DOHH2 (cell line): ENCODE data around the gene NAPG.

Source experiments
- H3F3A ChIP-seq: fragments of 200-600 bp; sonication (generic), shearing (Covaris generic); 2 replicates; pipeline ENCODE4 v1.6.0; 2016; ENCODE audit warnings: antibody characterized with exemption, mild to moderate bottlenecking; ENCODE audit not compliant: control insufficient read depth, insufficient read depth
- H3K27ac ChIP-seq: fragments of 200-600 bp; sonication (generic); 2 replicates; pipeline ENCODE4 v1.5.1; 2014; ENCODE audit warnings: low read depth, mild to moderate bottlenecking, low read length, moderate library complexity
- H3K27me3 ChIP-seq: fragments of 200-600 bp; sonication (generic); 2 replicates; pipeline ENCODE4 v1.6.1; 2014; ENCODE audit warnings: mild to moderate bottlenecking, low read length, mixed read lengths; ENCODE audit not compliant: control insufficient read depth
- H3K36me3 ChIP-seq: fragments of 200-600 bp; sonication (generic); 2 replicates; pipeline ENCODE4 v1.6.1; 2014; ENCODE audit warnings: mild to moderate bottlenecking, low read length, moderate library complexity, mixed read lengths; ENCODE audit not compliant: control insufficient read depth
- H3K4me1 ChIP-seq: fragments of 200-600 bp; sonication (generic); 2 replicates; pipeline ENCODE4 v1.6.1; 2014; ENCODE audit warnings: mild to moderate bottlenecking, low read length, mixed read lengths; ENCODE audit not compliant: control insufficient read depth
- H3K4me2 ChIP-seq: fragments of 200-600 bp; sonication (generic); 2 replicates; pipeline ENCODE4 v1.6.0; 2014; ENCODE audit warnings: mild to moderate bottlenecking, low read length, moderate library complexity
- H3K4me3 ChIP-seq: fragments of 200-600 bp; sonication (generic); 2 replicates; pipeline ENCODE4 v1.5.1; 2014; ENCODE audit warnings: mild to moderate bottlenecking, low read length, mixed read lengths
- H3K79me2 ChIP-seq: fragments of 200-600 bp; sonication (generic); 2 replicates; pipeline ENCODE4 v1.6.1; 2014; ENCODE audit warnings: mild to moderate bottlenecking, low read length, mixed read lengths; ENCODE audit not compliant: control insufficient read depth
- H3K9me2 ChIP-seq: fragments of 200-600 bp; sonication (generic); replicated peaks from 2 replicates; pipeline ENCODE4 v1.6.1; 2014; ENCODE audit warnings: mild to moderate bottlenecking, low read length, mixed read lengths; ENCODE audit not compliant: control insufficient read depth
- H3K9me3 ChIP-seq: fragments of 200-600 bp; sonication (generic); 2 replicates; pipeline ENCODE4 v1.6.1; 2014; ENCODE audit warnings: antibody characterized with exemption, low read length, mixed read lengths; ENCODE audit not compliant: control insufficient read depth, insufficient read depth
- H4K20me1 ChIP-seq: fragments of 200-600 bp; sonication (generic); 2 replicates; pipeline ENCODE4 v1.6.0; 2014; ENCODE audit warnings: low read depth, mild to moderate bottlenecking, antibody characterized with exemption, low read length, moderate library complexity; ENCODE audit not compliant: control insufficient read depth, insufficient read depth
- EZH2phosphoT487 ChIP-seq: fragments of 200-600 bp; sonication (generic); IDR thresholded peaks from 2 replicates; pipeline ENCODE4 v1.6.1; 2017; ENCODE audit warnings: borderline replicate concordance, mild to moderate bottlenecking, antibody characterized with exemption, low read length, moderate library complexity, mixed read lengths
- TF ChIP-seq, protein P1 (sequence below): fragments of 200-600 bp; sonication (generic); IDR thresholded peaks from one replicate; pipeline ENCODE4 v1.5.1; 2014; ENCODE audit warnings: antibody characterized with exemption, mild to moderate bottlenecking, low read depth, low read length; ENCODE audit not compliant: poor library complexity, severe bottlenecking

Gene NAPG

DNA sequence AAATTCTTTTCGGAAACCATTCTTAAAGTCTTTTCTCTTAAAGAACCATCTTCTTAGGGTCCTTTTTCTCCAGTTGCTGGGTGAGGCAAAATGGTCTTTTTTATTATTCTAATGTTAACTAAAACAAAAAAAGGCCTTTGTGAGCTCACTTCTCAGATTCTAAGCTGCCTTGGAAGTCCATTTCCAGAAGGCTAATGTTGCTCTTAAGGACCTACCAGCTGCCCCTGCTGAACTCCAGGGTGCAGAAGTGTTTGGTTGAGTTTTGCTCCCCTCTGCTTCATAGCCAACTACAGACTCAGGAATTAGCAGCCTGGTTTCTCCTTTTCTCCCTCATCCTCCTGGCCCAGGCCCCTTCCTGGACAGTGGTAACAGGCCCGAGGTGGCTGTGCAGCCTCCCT, 48.0 kb upstream of the NAPG start:
- Histone ChIP-seq H3K9me3 (no peaks in the 10 kb centered on the region), H3K4me3 (no peak overlapping the region), H3K79me2 (no peaks in the 10 kb centered on the region), H3F3A (peaks cover 3% of the 10 kb centered on the region; the same call in 1 of the 2 replicates), H3K4me2 (0 out of 2 replicates have a peak overlapping the region, but pooled peaks have one; percentile 9), H3K4me1 (peaks cover 82% of the 10 kb centered on the region), H3K36me3 (no peaks in the 10 kb centered on the region), H3K27me3 (no peaks in the 10 kb centered on the region), H3K9me2 (no peaks in the 10 kb centered on the region), H3K27ac (no peak overlapping the region), H4K20me1 (no peaks in the 10 kb centered on the region)
- TF ChIP-seq EZH2phosphoT487, result no peak

DNA sequence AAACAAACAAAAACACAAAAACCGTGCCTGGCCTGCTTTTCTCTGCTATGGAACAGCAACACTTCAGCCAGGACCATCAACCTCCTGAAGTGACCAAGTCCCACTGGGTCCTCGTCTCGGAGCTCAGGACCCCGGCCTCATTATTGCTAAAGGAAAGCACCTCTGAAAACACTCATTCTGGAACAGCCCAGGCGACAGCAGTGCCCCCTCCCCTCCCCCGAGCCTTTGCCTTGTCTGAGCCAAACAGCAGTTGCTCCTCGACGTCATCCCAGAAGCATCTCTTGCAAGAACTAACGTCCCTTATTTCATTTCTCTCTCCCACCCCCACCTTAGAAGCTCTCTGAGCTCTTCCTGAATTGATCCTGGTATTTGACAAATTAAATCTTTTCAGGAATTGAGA, 44.0 kb upstream of the NAPG start:
- Histone ChIP-seq H3K9me2 (no peaks in the 10 kb centered on the region), H3K4me1 (peaks cover 84% of the 10 kb centered on the region), H3K4me2 (peak overlapping the region; percentile 62), H3K4me3 (peak overlapping the region; percentile 50), H3K79me2 (no peaks in the 10 kb centered on the region), H3K9me3 (no peaks in the 10 kb centered on the region), H3K27me3 (no peaks in the 10 kb centered on the region), H3F3A (peaks cover 6% of the 10 kb centered on the region; the same call in 1 of the 2 replicates), H3K36me3 (no peaks in the 10 kb centered on the region), H3K27ac (peak overlapping the region; percentile 86), H4K20me1 (no peaks in the 10 kb centered on the region)
- TF ChIP-seq EZH2phosphoT487, result no peak
- TF ChIP-seq, protein P1, sequence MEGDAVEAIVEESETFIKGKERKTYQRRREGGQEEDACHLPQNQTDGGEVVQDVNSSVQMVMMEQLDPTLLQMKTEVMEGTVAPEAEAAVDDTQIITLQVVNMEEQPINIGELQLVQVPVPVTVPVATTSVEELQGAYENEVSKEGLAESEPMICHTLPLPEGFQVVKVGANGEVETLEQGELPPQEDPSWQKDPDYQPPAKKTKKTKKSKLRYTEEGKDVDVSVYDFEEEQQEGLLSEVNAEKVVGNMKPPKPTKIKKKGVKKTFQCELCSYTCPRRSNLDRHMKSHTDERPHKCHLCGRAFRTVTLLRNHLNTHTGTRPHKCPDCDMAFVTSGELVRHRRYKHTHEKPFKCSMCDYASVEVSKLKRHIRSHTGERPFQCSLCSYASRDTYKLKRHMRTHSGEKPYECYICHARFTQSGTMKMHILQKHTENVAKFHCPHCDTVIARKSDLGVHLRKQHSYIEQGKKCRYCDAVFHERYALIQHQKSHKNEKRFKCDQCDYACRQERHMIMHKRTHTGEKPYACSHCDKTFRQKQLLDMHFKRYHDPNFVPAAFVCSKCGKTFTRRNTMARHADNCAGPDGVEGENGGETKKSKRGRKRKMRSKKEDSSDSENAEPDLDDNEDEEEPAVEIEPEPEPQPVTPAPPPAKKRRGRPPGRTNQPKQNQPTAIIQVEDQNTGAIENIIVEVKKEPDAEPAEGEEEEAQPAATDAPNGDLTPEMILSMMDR, result no peak

DNA sequence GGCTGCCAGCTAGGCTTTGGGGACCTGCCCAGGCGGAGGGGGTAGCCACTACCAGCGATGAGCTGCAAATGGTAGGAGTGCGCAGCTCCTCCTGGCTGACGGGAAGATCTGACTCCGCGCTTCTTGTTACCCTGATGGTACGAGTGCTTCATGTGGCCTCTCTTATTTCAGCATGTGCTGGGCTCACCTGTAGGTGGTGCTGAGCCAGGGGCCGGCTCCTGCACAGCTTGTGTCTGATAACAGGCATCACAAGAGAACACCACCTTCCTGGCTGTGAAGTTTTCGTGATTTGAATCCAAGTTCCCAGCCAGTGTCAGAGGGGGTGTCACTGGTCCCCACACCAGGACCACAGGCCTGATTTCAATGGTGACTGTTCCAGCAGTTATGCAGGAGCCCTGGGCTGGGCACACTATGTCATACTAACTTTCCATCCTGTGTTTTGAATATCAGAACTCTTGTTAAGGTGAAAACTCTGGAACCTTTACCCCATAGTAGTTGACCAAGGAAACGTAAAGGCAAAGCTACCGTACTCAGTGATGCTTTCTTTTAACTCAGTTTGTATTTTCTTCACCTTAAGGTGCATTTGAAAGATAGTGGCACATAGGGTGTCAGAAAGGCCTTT, 43.4 kb upstream of the NAPG start:
- Histone ChIP-seq H3K27me3 (no peaks in the 10 kb centered on the region), H3K9me2 (no peaks in the 10 kb centered on the region), H3K4me2 (peak overlapping the region; percentile 62), H3K79me2 (no peaks in the 10 kb centered on the region), H3K9me3 (no peaks in the 10 kb centered on the region), H3K27ac (peak overlapping the region; percentile 86), H3K4me3 (peak overlapping the region; percentile 50), H3K36me3 (no peaks in the 10 kb centered on the region), H4K20me1 (no peaks in the 10 kb centered on the region), H3F3A (peaks cover 6% of the 10 kb centered on the region; the same call in 1 of the 2 replicates), H3K4me1 (peaks cover 84% of the 10 kb centered on the region)
- TF ChIP-seq, protein P1, result peak; percentile 49
- no peak for TF ChIP-seq EZH2phosphoT487
